DMS 273 (cell line): Measurements from ENCODE around the gene HCLS1.

Experiments
- DNase-seq: peaks from one replicate; lab custom pipeline; 2025; ENCODE audit not compliant: unreplicated experiment; lab: John Stamatoyannopoulos, UW

The HCLS1 gene

GRCh38 chr3:121658716-121659435 is 1.8 kb downstream of the HCLS1 start:
- DNase-seq, result no peak

DNA sequence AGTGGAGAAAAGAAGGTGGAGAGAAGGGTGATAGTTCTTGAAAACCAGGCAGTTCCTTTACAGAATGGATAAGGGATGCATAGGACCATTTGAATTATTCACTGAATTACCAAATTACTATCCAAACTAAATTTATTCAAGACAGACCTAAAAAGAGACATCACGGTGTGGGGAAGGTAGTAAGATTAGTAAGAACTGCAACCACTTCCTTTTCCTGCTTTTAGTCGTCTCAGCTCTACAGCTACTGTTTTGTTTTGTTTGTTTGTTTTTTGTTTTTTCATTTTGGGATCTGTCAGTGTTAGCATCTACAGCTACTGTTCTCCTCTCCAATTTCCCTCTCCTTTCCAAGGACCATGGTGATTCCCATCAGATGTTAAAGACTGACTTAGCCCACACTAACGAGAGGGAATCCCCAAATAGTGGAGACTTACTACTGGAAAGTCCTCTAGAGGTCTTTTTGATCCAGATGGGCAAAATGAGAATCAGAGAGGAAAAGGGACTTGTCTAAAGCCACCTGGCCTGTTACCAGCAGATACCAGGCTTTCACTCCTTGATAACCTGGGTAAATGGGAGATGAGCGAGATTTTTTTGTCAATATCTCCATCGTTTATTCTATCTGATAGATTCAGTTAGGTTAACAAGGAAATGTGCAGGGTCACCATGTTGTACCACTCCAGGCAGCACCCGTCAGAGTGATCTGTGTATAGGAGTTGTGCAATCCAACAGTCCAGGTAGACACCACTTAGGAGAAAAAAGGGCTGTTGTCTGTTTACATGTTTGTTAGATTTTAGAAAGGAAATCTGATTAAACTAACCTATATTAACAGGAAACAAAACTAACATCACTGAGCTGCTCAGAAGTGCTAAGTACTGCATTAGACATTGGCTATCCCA is 6.0 kb downstream of the HCLS1 start:
- DNase-seq, result no peak

DNA sequence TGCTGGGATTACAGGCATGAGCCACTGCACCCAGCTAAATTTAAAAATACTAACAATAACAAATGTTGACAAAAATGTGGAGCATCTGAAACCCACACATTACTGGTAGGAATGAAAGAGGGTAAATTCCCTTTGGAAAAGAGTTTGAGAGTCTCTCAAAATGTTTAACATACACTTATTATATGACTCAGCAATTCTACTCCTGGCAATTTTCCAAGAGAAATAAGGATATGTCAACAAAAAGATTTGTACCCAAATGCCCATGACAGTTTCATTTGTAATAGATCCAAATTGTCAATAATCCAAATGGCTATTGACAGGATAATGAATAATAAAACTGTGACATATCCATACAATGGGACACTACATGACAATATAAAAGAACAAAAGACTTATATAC is 9.0 kb downstream of the HCLS1 start:
- peak; percentile 45 for DNase-seq

GRCh38 chr3:121649645-121650044 is 11.1 kb downstream of the HCLS1 start:
- no peak for DNase-seq

DNA sequence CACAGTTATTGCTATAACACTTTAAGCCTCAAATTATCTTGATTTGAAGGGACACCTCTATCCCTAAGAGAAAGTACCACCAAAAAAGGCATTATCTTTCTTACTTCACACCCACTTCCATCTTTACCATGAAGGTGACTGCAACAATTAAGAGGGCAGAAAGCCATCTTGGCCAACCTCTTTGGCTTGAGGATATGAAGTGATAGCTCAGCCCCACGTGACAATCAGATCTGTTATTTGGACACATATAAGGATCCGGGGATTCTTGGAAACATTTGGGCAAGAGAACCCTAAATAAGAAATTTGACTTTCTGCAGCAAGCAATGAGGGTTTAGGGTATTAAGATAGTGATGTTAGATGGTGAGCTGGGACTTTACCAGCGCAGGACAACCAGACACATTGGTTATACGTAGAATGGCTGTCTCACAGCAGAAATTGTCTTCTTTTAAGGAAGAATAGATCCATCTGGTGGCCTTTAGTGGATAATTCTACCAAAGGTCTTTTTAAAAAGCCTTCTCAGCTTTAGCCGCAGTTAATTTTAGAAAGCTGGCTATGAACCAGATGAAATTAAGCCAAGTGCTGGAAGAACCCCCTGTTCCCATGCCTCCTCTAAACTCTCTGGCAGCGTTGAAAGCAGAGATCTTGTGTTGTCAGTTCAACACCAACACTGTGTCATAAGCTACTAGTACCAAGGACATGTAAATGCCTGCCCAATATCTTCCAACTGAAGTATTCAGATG is 12.3 kb downstream of the HCLS1 start:
- peak; percentile 53 for DNase-seq

DNA sequence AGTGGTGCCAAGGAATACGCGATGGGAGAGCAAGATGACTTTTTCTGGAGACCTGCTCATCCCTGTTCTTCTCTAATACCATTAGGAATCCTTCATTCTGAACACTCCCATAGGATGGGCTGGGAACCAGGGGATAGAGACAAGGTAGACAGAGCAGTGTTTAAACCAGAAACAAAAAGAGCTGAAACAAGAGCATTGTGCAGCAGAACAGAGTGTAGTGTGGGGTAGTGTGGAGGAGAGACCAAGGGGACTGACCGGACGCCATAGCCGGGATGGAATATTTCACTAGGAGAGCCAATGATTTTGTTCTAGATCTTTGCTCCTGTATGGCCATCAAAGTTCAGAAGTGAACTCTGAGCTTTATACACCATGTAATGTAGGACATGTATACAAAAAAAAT is 15.6 kb downstream of the HCLS1 start:
- no peak for DNase-seq

GRCh38 chr3:121642601-121643314 is 17.9 kb downstream of the HCLS1 start:
- DNase-seq, result no peak

GRCh38 chr3:121641127-121641526 is 19.6 kb downstream of the HCLS1 start:
- DNase-seq, result no peak

- DNase-seq, result no peak
Measured at GRCh38 chr3:121637922-121638321, 22.8 kb downstream of the HCLS1 start.

DNA sequence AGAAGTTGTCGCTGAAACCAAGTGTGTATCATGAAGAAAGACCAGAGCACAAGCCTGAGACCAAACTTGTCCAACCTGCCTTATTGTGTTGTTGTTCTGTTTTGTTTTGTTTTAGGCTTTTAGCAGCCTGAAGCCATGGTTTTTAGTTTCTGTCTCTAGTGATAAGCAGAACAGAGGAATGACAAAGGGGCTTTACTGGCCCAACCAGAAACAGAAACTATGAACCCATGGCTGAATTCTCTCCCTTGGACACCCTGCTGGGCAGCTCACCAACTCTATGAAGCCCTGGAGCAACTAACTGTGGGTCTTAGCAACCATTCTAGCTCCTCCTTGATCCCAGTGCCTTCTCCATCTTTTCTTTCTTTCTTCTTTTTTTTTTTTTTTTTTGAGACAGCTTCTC is 30.3 kb downstream of the HCLS1 start:
- DNase-seq, result no peak

GRCh38 chr3:121629601-121630000 is 31.1 kb downstream of the HCLS1 start:
- DNase-seq, result no peak

GRCh38 chr3:121627622-121628021 is 33.1 kb downstream of the HCLS1 start:
- DNase-seq, result no peak

- no peak for DNase-seq
Measured at GRCh38 chr3:121627211-121627610, 33.5 kb downstream of the HCLS1 start.

DNA sequence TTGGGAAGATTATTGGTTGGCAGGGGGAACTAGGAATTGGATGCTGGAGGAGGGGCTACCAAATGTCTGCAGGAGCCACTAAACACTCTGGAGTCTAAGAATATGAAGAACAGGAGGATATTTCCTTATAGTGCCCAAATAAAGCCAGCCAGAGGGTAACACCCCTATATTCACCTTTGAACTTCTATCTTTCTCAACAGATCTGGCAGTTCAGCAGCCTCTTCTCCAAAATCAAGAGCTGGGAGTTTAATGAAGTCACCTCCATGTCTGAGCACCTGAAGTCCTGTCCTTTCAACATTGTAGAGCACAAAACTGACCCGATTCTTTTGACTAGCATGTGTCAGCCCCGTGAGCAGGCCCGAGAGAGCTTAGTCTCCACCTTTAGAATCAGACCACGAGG is 34.2 kb downstream of the HCLS1 start:
- no peak for DNase-seq

GRCh38 chr3:121624147-121624899 is 36.4 kb downstream of the HCLS1 start:
- no peak for DNase-seq

DNA sequence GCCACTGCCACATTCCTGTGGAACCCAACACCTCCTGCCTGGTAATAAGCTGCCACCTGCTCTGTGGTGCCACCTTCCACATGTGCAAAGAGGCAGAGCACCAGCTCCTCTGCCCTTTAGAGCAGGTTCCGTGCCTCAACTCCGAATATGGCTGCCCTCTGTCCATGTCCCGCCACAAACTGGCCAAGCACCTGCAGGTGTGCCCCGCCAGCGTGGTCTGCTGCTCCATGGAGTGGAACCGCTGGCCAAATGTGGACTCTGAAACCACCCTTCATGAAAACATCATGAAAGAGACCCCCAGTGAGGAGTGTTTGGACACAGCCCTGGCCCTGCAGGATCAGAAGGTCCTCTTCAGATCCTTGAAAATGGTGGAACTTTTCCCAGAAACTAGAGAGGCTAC is 39.2 kb downstream of the HCLS1 start:
- DNase-seq, result no peak

DNA sequence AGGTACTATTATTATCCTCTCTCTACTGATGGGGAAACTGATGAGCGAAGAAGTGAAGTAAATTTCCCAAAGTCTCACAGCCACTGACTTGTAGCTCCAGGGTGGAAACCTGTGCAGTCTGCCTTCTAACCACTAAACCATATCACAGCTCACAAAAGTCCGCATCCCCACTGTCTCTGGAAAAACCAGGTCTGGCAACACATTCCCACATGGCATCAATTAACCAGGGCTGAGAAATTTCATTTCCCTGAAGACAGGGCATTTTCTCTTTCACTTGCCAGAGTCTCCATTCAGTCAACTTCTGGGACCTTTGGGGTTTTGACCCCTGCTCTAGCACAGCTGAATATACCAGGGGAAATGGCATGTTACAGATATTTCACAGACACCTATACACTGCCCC is 41.0 kb downstream of the HCLS1 start:
- no peak for DNase-seq

DNA sequence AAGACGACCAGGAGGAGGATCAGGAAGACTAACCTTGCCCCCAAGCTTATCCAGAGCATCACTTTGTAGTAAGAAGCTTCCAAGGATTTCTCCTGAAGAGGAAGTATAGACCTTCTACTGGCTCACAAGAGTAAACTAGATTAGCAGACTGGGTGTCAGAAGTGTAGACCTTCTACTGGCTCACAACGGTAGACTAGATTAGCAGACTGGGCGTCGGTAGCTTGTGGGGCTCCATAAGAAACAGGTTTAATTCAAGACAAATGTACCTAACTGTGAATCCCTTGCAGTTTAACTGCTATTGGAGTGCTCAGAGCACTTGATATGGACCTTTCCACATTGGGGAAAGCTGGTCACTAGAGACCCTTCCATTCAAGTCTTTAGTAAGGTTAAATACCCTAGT is 54.6 kb downstream of the HCLS1 start:
- DNase-seq, result no peak

DNA sequence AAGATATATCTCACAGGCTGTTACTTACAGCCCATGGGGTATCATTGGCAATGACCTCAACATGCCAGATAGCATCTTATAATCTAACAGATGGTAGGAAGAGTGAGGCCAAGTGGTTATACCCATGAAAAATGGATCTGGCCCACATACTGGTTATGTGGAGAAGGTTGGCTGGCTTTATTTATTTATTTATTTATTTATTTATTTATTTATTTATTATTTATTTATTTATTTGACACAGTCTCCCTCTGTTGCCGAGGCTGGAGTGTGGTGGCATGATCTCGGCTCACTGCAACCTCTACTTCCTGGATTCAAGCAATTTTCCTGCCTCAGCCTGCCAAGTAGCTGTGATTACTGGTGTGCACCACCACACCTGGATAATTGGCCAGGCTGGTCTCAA is 55.9 kb downstream of the HCLS1 start:
- peak; percentile 37 for DNase-seq

GRCh38 chr3:121601212-121601812 is 59.4 kb downstream of the HCLS1 start:
- DNase-seq, result no peak
